Esophagus (tissue), 2 donors: Measurements from ENCODE around the gene C8G. TPM values are rescaled to one million over a fixed set of nuclear protein-coding genes. Genes with fewer than 3 reads are reported as not detected.

Experiments used
- H3K27ac ChIP-seq, 2 donors: one replicate each; pipeline ENCODE4 v1.5.1; 2013; ENCODE audit warnings: low read depth in 2 of 2, mild to moderate bottlenecking in 2 of 2, inconsistent platforms in 1 of 2, low read length in 1 of 2, moderate library complexity in 1 of 2
- H3K27me3 ChIP-seq, 2 donors: one replicate each; pipeline ENCODE4 v1.6.1; 2013; ENCODE audit warnings: low read length in 2 of 2, control low read depth in 1 of 2, mild to moderate bottlenecking in 1 of 2; ENCODE audit not compliant: insufficient read depth in 2 of 2, control insufficient read depth in 1 of 2
- H3K36me3 ChIP-seq, 2 donors: one replicate each; pipeline ENCODE4 v1.6.1; 2013; ENCODE audit warnings: low read length in 1 of 2; ENCODE audit not compliant: control insufficient read depth in 2 of 2, insufficient read depth in 2 of 2
- H3K4me1 ChIP-seq, 2 donors: one replicate each; pipeline ENCODE4 v1.6.1; 2013; ENCODE audit warnings: low read length in 1 of 2; ENCODE audit not compliant: control insufficient read depth in 2 of 2, insufficient read depth in 2 of 2
- H3K4me3 ChIP-seq, 2 donors: one replicate each; pipeline ENCODE4 v1.5.1; 2013; ENCODE audit warnings: low read length in 2 of 2, mild to moderate bottlenecking in 2 of 2, low read depth in 1 of 2, moderate library complexity in 1 of 2
- H3K9me3 ChIP-seq, 2 donors: one replicate each; pipeline ENCODE4 v1.6.1; 2013; ENCODE audit warnings: mild to moderate bottlenecking in 2 of 2, low read depth in 1 of 2, low read length in 1 of 2, moderate library complexity in 1 of 2; ENCODE audit not compliant: control insufficient read depth in 2 of 2, insufficient read depth in 1 of 2
- WGBS, 2 donors: extraction: QIAGEN DNeasy Blood & Tissue Kit; methylation state at CpG; one replicate each; pipeline ENCODE4 v1.1.7; 2013; 5-methylcytosine and 5-hydroxymethylcytosine counted together
- polyA plus RNA-seq, 2 donors: library from polyadenylated mRNA; stranded (reverse); fragments of 200-250 nt; gene quantifications; one replicate each; pipeline ENCODE4 v1.2.3, GENCODE V29; 2013
- donor health status: healthy with polysubstance abuse.
- donor health status: Bipolar disorder and iron deficiency.

The C8G gene
- polyA plus RNA-seq, 2 donors = 1.2 to 1.8 TPM

- H3K27me3 ChIP-seq = no peaks in the 10 kb centered on the region
- H3K4me3 ChIP-seq = no peak overlapping the region
- 88 to 91% methylated on average over 44 of the region's 44 CpGs for WGBS, 2 donors
- H3K36me3 ChIP-seq = no peaks in the 10 kb centered on the region
- peaks cover 3 to 5% of the 10 kb centered on the region in 2 donors for H3K4me1 ChIP-seq
- no peaks in the 10 kb centered on the region for H3K9me3 ChIP-seq
- H3K27ac ChIP-seq = no peak overlapping the region
Observed at GRCh38 chr9:136952876-136953770, 8.1 kb downstream of the C8G start.

- Histone ChIP-seq H3K4me1 (peaks cover 3 to 5% of the 10 kb centered on the region in 2 donors), H3K4me3 (no peak overlapping the region), H3K27ac (no peak overlapping the region), H3K27me3 (no peaks in the 10 kb centered on the region), H3K9me3 (no peaks in the 10 kb centered on the region), H3K36me3 (no peaks in the 10 kb centered on the region)
- WGBS, 2 donors = 79 to 84% methylated on average over 18 to 19 of the region's 19 CpGs
Observed at GRCh38 chr9:136953771-136954269, 8.8 kb downstream of the C8G start.

GRCh38 chr9:136954270-136955083 is 9.4 kb downstream of the C8G start:
- H3K36me3 ChIP-seq = no peaks in the 10 kb centered on the region
- no peak overlapping the region for H3K27ac ChIP-seq
- H3K4me3 ChIP-seq = no peak overlapping the region
- no peaks in the 10 kb centered on the region for H3K9me3 ChIP-seq
- 81 to 87% methylated on average over 25 of the region's 25 CpGs for WGBS, 2 donors
- H3K4me1 ChIP-seq = peaks cover 0 to 5% of the 10 kb centered on the region in 2 donors
- H3K27me3 ChIP-seq = no peaks in the 10 kb centered on the region

GRCh38 chr9:136955202-136955942 is 10.3 kb downstream of the C8G start:
- Histone ChIP-seq H3K4me3 (no peak overlapping the region), H3K27ac (no peak overlapping the region), H3K27me3 (no peaks in the 10 kb centered on the region), H3K36me3 (no peaks in the 10 kb centered on the region), H3K4me1 (peaks cover 0 to 1% of the 10 kb centered on the region in 2 donors), H3K9me3 (no peaks in the 10 kb centered on the region)
- WGBS, 2 donors = 86 to 88% methylated on average over 14 of the region's 14 CpGs

- H3K4me1 ChIP-seq = peaks cover under 1% of the 10 kb centered on the region in 2 donors
- H3K27me3 ChIP-seq = no peaks in the 10 kb centered on the region
- H3K9me3 ChIP-seq = no peaks in the 10 kb centered on the region
- WGBS, 2 donors = 89 to 91% methylated on average over 8 to 9 of the region's 9 CpGs
- no peak overlapping the region for H3K4me3 ChIP-seq
- no peak overlapping the region for H3K27ac ChIP-seq
- no peaks in the 10 kb centered on the region for H3K36me3 ChIP-seq
Observed at GRCh38 chr9:136955943-136956335, 10.9 kb downstream of the C8G start.

- H3K4me1 ChIP-seq = peaks cover 4 to 7% of the 10 kb centered on the region in 2 donors
- H3K9me3 ChIP-seq = no peaks in the 10 kb centered on the region
- no peaks in the 10 kb centered on the region for H3K27me3 ChIP-seq
- no peak overlapping the region for H3K4me3 ChIP-seq
- WGBS, 2 donors = 97 to 99% methylated on average over 4 of the region's 4 CpGs
- H3K36me3 ChIP-seq = no peaks in the 10 kb centered on the region
- no peak overlapping the region for H3K27ac ChIP-seq
Observed at GRCh38 chr9:136956604-136957003, 11.6 kb downstream of the C8G start.

GRCh38 chr9:136957461-136957860 is 12.4 kb downstream of the C8G start:
- Histone ChIP-seq H3K9me3 (no peaks in the 10 kb centered on the region), H3K36me3 (no peaks in the 10 kb centered on the region), H3K4me3 (no peak overlapping the region), H3K27me3 (no peaks in the 10 kb centered on the region), H3K27ac (no peak overlapping the region), H3K4me1 (peaks cover 6 to 9% of the 10 kb centered on the region in 2 donors)
- 93 to 97% methylated on average over 1 of the region's 1 CpG for WGBS, 2 donors

GRCh38 chr9:136957901-136958300 is 12.9 kb downstream of the C8G start:
- 92 to 93% methylated on average over 6 of the region's 6 CpGs for WGBS, 2 donors
- no peak overlapping the region for H3K27ac ChIP-seq
- no peaks in the 10 kb centered on the region for H3K9me3 ChIP-seq
- H3K4me1 ChIP-seq = peaks cover 6 to 9% of the 10 kb centered on the region in 2 donors
- H3K27me3 ChIP-seq = no peaks in the 10 kb centered on the region
- no peak overlapping the region for H3K4me3 ChIP-seq
- no peaks in the 10 kb centered on the region for H3K36me3 ChIP-seq

GRCh38 chr9:136958473-136958872 is 13.4 kb downstream of the C8G start:
- WGBS, 2 donors = 85 to 95% methylated on average over 7 of the region's 7 CpGs
- Histone ChIP-seq H3K4me1 (peaks cover 6 to 9% of the 10 kb centered on the region in 2 donors), H3K9me3 (no peaks in the 10 kb centered on the region), H3K36me3 (no peaks in the 10 kb centered on the region), H3K27me3 (no peaks in the 10 kb centered on the region), H3K4me3 (no peak overlapping the region), H3K27ac (no peak overlapping the region)
